CD8-positive, alpha-beta memory T cell (primary cell): ENCODE results near the gene AOPEP. TPM values are rescaled to one million over a fixed set of nuclear protein-coding genes. Genes with fewer than 3 reads are reported as not detected.

Experiments used
- CTCF ChIA-PET: fragments of 350-600 bp; sonication (Branson Sonifier 250); formaldehyde crosslinking; loops from one replicate; lab custom pipeline; 2021; ENCODE audit warnings: antibody characterized with exemption; lab: Charles Lee
- POLR2A ChIA-PET: fragments of 350-600 bp; sonication (Branson Sonifier 250); formaldehyde crosslinking; loops from one replicate; lab custom pipeline; 2021; ENCODE audit warnings: antibody characterized with exemption; lab: Charles Lee
- DNase-seq, 5 donors: peaks; one replicate each; pipeline versions ENCODE4 v3.0.0 to v3.0.0-alpha.2; 2020 to 2022; ENCODE audit warnings: mixed read lengths in 1 of 5
- H3K27ac ChIP-seq: one replicate; pipeline ENCODE4 v1.7.0; 2013; ENCODE audit warnings: low read depth, mild to moderate bottlenecking, low read length, moderate library complexity
- H3K27me3 ChIP-seq: 2 replicates; pipeline ENCODE4 v1.7.0; 2013; ENCODE audit warnings: low read length, mild to moderate bottlenecking; ENCODE audit not compliant: insufficient read depth, poor library complexity, severe bottlenecking
- H3K36me3 ChIP-seq: 2 replicates; pipeline ENCODE4 v1.7.0; 2013; ENCODE audit warnings: mild to moderate bottlenecking, low read length, moderate library complexity; ENCODE audit not compliant: insufficient read depth
- H3K4me1 ChIP-seq: 2 replicates; pipeline ENCODE4 v1.7.0; 2013; ENCODE audit warnings: mild to moderate bottlenecking, low read length, moderate library complexity; ENCODE audit not compliant: insufficient read depth
- H3K4me3 ChIP-seq: 2 replicates; pipeline ENCODE4 v1.7.0; 2013; ENCODE audit warnings: mild to moderate bottlenecking, low read length
- H3K9me3 ChIP-seq: 2 replicates; pipeline ENCODE4 v1.7.0; 2013; ENCODE audit warnings: mild to moderate bottlenecking, low read length
- H3K27ac Mint-ChIP-seq, 8 donors: one replicate each; pipeline ENCODE4 v1.8.0; 2020 to 2021; ENCODE audit warnings: mixed read lengths in 8 of 8, mild to moderate bottlenecking in 6 of 8, inconsistent platforms in 3 of 8, moderate library complexity in 3 of 8
- H3K27me3 Mint-ChIP-seq, 2 donors: one replicate each; pipeline ENCODE4 v1.8.0; 2020 to 2021; ENCODE audit warnings: mixed read lengths in 2 of 2, mild to moderate bottlenecking in 1 of 2, moderate library complexity in 1 of 2
- H3K36me3 Mint-ChIP-seq, 3 donors: one replicate each; pipeline ENCODE4 v1.8.0; 2020 to 2021; ENCODE audit warnings: mixed read lengths in 3 of 3, inconsistent platforms in 1 of 3, mild to moderate bottlenecking in 1 of 3
- H3K4me1 Mint-ChIP-seq, 3 donors: one replicate each; pipeline ENCODE4 v1.8.0; 2020 to 2021; ENCODE audit warnings: mixed read lengths in 3 of 3, inconsistent platforms in 1 of 3, mild to moderate bottlenecking in 1 of 3
- H3K4me3 Mint-ChIP-seq, 7 donors: one replicate each; pipeline ENCODE4 v1.8.0; 2020 to 2021; ENCODE audit warnings: mixed read lengths in 7 of 7, mild to moderate bottlenecking in 6 of 7, moderate library complexity in 4 of 7, inconsistent platforms in 2 of 7
- H3K9me3 Mint-ChIP-seq, 5 donors: one replicate each; pipeline ENCODE4 v1.8.0; 2020 to 2022; ENCODE audit warnings: mixed read lengths in 5 of 5, mild to moderate bottlenecking in 3 of 5, moderate library complexity in 2 of 5, inconsistent platforms in 1 of 5
- polyA plus RNA-seq: library from polyadenylated mRNA; unstranded; fragments of 300-500 nt; fragmentation: Illumina TruSeq; gene quantifications from one replicate; pipeline ENCODE4 v1.2.3, GENCODE V29; 2021
- total RNA-seq, 2 experiments: library from RNA; stranded (reverse); gene quantifications; one replicate each; pipeline ENCODE4 v1.2.3, GENCODE V29; 2021

AOPEP gene
- total and polyA plus RNA-seq, 3 experiments from 2014 or later: 4.2 to 7.1 (median 6.9) TPM

GRCh38 chr9:94807556-94807955 lies 81.1 kb downstream of the AOPEP start:
- Histone ChIP-seq H3K36me3 (peaks cover 11% of the 10 kb centered on the region), H3K9me3 (no peaks in the 10 kb centered on the region), H3K4me3 (no peak overlapping the region), H3K27ac (no peak overlapping the region), H3K27me3 (no peaks in the 10 kb centered on the region), H3K4me1 (no peaks in the 10 kb centered on the region)
- Mint-ChIP-seq H3K27me3 (no peaks in the 10 kb centered on the region), H3K9me3 (no peaks in the 10 kb centered on the region), H3K36me3 (peaks cover 0 to 29% (median 27%) of the 10 kb centered on the region in 3 donors), H3K4me1 (peaks cover 3 to 22% (median 10%) of the 10 kb centered on the region in 3 donors), H3K27ac (peak overlapping the region in 1 of 8 donors; percentile 13), H3K4me3 (no peak overlapping the region)
- ChIA-PET CTCF (no interaction called here), POLR2A (no interaction called here)
- DNase-seq: no peak

DNA sequence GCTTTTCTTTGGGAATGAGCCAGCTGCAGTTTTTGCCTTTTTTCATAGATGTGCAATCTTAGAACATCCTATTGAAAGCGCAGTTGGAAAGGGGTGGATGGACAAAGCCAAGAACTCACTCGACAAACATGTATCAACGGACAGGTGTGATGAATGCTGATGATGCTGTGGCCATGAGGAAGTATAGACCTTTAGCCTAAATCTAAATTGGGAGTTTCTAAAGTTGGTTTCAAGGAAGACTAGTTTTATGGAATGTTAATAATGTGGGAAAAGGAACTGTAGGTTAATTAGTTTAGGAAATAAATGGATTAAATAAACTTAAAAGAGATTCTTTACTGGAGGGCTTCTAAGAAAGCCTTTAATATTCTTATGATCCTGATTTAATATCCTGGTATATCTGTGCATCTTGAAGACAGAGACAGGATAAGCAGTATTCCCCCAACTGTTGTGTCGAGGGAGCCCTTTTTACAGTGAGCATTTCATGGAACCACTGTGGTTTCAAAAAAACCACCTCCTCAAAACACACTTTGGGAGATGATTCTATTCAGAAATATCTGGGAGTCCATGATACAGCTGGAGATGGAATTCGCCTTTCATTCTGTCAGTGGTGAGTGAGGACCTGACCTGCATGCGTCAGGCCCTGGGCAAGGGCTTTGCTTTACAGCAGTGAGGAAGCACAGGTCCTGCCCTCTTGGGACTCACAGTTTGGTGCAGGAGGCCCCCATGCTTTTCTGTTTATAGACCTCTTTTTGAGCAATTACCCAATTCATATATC lies 82.6 kb downstream of the AOPEP start:
- Mint-ChIP-seq H3K9me3 (no peaks in the 10 kb centered on the region), H3K4me1 (peaks cover 0 to 10% (median 0%) of the 10 kb centered on the region in 3 donors), H3K36me3 (peaks cover 0 to 26% (median 23%) of the 10 kb centered on the region in 3 donors), H3K27ac (no peak overlapping the region), H3K27me3 (no peaks in the 10 kb centered on the region), H3K4me3 (no peak overlapping the region)
- H3K27ac ChIP-seq: no peak overlapping the region
- ChIA-PET CTCF (no interaction called here), POLR2A (no interaction called here)
- H3K4me1 ChIP-seq: no peaks in the 10 kb centered on the region
- no peaks in the 10 kb centered on the region for H3K27me3 ChIP-seq
- peaks cover 6% of the 10 kb centered on the region for H3K36me3 ChIP-seq
- DNase-seq: no peak
- no peak overlapping the region for H3K4me3 ChIP-seq
- H3K9me3 ChIP-seq: no peaks in the 10 kb centered on the region

DNA sequence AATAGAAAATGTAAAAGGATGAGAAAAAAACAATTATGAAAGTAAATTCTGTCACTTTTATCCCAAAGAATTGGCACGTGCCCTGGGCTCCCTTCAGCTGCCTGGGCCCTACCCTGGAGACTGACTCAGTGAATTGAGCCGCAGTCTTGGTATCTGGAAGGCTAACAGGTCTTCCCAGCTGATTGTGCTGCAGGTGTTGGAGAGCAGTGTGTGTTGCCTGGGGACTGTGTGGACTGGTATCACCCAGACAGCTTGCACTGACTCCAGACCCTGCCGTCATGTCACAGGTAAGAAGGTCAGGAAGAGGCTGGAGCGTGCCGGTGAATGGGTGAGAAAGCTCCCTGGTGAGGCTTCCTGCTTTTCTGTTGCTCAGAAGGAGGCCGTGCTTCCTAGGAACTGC lies 83.3 kb downstream of the AOPEP start:
- Mint-ChIP-seq H3K36me3 (peaks cover 0 to 23% (median 23%) of the 10 kb centered on the region in 3 donors), H3K27me3 (no peaks in the 10 kb centered on the region), H3K4me3 (no peak overlapping the region), H3K9me3 (no peaks in the 10 kb centered on the region), H3K27ac (peak overlapping the region in 1 of 8 donors; percentile 29), H3K4me1 (peaks cover 0 to 6% (median 0%) of the 10 kb centered on the region in 3 donors)
- Histone ChIP-seq H3K36me3 (peaks cover 6% of the 10 kb centered on the region), H3K27me3 (no peaks in the 10 kb centered on the region), H3K27ac (no peak overlapping the region), H3K4me3 (no peak overlapping the region), H3K9me3 (no peaks in the 10 kb centered on the region), H3K4me1 (no peaks in the 10 kb centered on the region)
- ChIA-PET POLR2A (no interaction called here), CTCF (no interaction called here)
- no peak for DNase-seq

- no peak overlapping the region for H3K27ac ChIP-seq
- peaks cover 0 to 5% (median 0%) of the 10 kb centered on the region in 3 donors for H3K4me1 Mint-ChIP-seq
- H3K4me3 ChIP-seq: no peak overlapping the region
- H3K36me3 ChIP-seq: peaks cover 6% of the 10 kb centered on the region
- H3K27ac Mint-ChIP-seq: no peak overlapping the region
- H3K9me3 Mint-ChIP-seq: no peaks in the 10 kb centered on the region
- H3K27me3 ChIP-seq: no peaks in the 10 kb centered on the region
- ChIA-PET POLR2A (no interaction called here), CTCF (no interaction called here)
- H3K36me3 Mint-ChIP-seq: peaks cover 0 to 22% (median 17%) of the 10 kb centered on the region in 3 donors
- H3K27me3 Mint-ChIP-seq: no peaks in the 10 kb centered on the region
- no peak overlapping the region for H3K4me3 Mint-ChIP-seq
- no peaks in the 10 kb centered on the region for H3K9me3 ChIP-seq
- DNase-seq: no peak
- H3K4me1 ChIP-seq: no peaks in the 10 kb centered on the region
These were observed 84.6 kb downstream of the AOPEP start for GRCh38 chr9:94811074-94811473.

DNA sequence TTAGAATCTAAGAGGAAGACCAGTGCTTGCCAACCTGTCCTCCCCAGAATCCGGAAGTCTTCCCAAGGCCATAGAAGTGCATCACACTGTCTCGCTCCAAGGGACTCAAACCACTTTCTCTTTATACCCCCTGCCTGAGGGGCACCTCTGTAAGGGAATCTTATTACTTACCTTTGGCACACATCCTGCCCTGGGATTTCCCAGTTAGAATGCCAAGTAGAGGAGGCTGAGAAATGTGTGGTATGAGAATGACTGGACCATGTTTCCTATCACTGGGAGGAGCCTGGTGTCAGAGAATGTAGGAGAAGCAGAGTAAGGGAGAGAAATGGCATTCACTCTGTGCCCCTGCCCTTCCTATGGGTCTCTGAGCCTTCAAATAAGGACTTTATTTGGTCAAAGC lies 85.8 kb downstream of the AOPEP start:
- Histone ChIP-seq H3K36me3 (peaks cover 3% of the 10 kb centered on the region), H3K4me3 (no peak overlapping the region), H3K27me3 (no peaks in the 10 kb centered on the region), H3K27ac (no peak overlapping the region), H3K9me3 (no peaks in the 10 kb centered on the region), H3K4me1 (no peaks in the 10 kb centered on the region)
- H3K27ac Mint-ChIP-seq: peak overlapping the region in 1 of 8 donors; percentile 4
- ChIA-PET CTCF (no interaction called here), POLR2A (no interaction called here)
- no peak for DNase-seq
- peaks cover 0 to 15% (median 11%) of the 10 kb centered on the region in 3 donors for H3K36me3 Mint-ChIP-seq
- no peak overlapping the region for H3K4me3 Mint-ChIP-seq
- no peaks in the 10 kb centered on the region for H3K9me3 Mint-ChIP-seq
- H3K27me3 Mint-ChIP-seq: no peaks in the 10 kb centered on the region
- H3K4me1 Mint-ChIP-seq: no peaks in the 10 kb centered on the region

GRCh38 chr9:94813379-94813778 lies 86.9 kb downstream of the AOPEP start:
- Mint-ChIP-seq H3K4me1 (no peaks in the 10 kb centered on the region), H3K9me3 (no peaks in the 10 kb centered on the region), H3K27ac (no peak overlapping the region), H3K36me3 (peaks cover 0 to 9% (median 8%) of the 10 kb centered on the region in 3 donors), H3K4me3 (no peak overlapping the region), H3K27me3 (no peaks in the 10 kb centered on the region)
- no peak overlapping the region for H3K27ac ChIP-seq
- ChIA-PET POLR2A (no interaction called here), CTCF (no interaction called here)
- no peak for DNase-seq
- no peaks in the 10 kb centered on the region for H3K36me3 ChIP-seq
- H3K4me1 ChIP-seq: no peaks in the 10 kb centered on the region
- H3K27me3 ChIP-seq: no peaks in the 10 kb centered on the region
- H3K9me3 ChIP-seq: no peaks in the 10 kb centered on the region
- H3K4me3 ChIP-seq: no peak overlapping the region

- H3K27me3 Mint-ChIP-seq: no peaks in the 10 kb centered on the region
- H3K9me3 ChIP-seq: no peaks in the 10 kb centered on the region
- POLR2A ChIA-PET: no interaction called here
- H3K27me3 ChIP-seq: no peaks in the 10 kb centered on the region
- no peaks in the 10 kb centered on the region for H3K36me3 ChIP-seq
- CTCF ChIA-PET: no interaction called here
- H3K4me1 ChIP-seq: no peaks in the 10 kb centered on the region
- no peaks in the 10 kb centered on the region for H3K9me3 Mint-ChIP-seq
- H3K4me3 ChIP-seq: no peak overlapping the region
- H3K36me3 Mint-ChIP-seq: peaks cover 0 to 12% (median 6%) of the 10 kb centered on the region in 3 donors
- H3K4me3 Mint-ChIP-seq: no peak overlapping the region
- no peak for DNase-seq
- no peaks in the 10 kb centered on the region for H3K4me1 Mint-ChIP-seq
- no peak overlapping the region for H3K27ac ChIP-seq
- H3K27ac Mint-ChIP-seq: no peak overlapping the region
These were observed 91.0 kb downstream of the AOPEP start for GRCh38 chr9:94817291-94818177.

DNA sequence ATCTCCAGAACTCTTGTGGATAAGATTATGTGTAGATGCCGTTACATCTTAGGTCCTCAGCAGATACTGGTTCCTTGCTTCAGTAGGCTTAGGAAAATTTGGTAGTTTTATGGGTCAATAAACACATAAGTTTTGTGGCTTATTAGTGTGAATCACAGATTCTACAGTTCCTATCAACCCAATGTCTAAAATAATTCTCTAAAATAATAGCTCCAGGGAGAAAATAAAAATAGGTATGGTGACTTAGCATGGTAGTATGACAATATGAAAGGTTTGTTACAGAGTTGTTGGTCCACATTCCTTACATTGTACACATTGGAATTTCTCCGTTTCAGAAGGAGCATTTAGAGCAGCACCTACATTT lies 91.7 kb downstream of the AOPEP start:
- H3K4me3 ChIP-seq: no peak overlapping the region
- POLR2A ChIA-PET: no interaction called here
- DNase-seq: no peak
- no peaks in the 10 kb centered on the region for H3K36me3 ChIP-seq
- Mint-ChIP-seq H3K36me3 (peaks cover 0 to 12% (median 6%) of the 10 kb centered on the region in 3 donors), H3K9me3 (no peaks in the 10 kb centered on the region), H3K4me1 (no peaks in the 10 kb centered on the region), H3K27me3 (no peaks in the 10 kb centered on the region), H3K4me3 (no peak overlapping the region), H3K27ac (no peak overlapping the region)
- H3K27me3 ChIP-seq: no peaks in the 10 kb centered on the region
- CTCF ChIA-PET: no interaction called here
- no peaks in the 10 kb centered on the region for H3K4me1 ChIP-seq
- H3K27ac ChIP-seq: no peak overlapping the region
- no peaks in the 10 kb centered on the region for H3K9me3 ChIP-seq
